NCI-H1694 (cell line): Measurements from ENCODE around the gene GNAQ.
"Not testable (repeated sequence)": the region's sequence is repeated elsewhere in the genome, so short reads cannot be mapped to it uniquely, and the experiment has no call there.

ENCODE experiments used
- DNase-seq: peaks from one replicate; lab custom pipeline; 2025; lab: John Stamatoyannopoulos, UW

Gene GNAQ

DNA sequence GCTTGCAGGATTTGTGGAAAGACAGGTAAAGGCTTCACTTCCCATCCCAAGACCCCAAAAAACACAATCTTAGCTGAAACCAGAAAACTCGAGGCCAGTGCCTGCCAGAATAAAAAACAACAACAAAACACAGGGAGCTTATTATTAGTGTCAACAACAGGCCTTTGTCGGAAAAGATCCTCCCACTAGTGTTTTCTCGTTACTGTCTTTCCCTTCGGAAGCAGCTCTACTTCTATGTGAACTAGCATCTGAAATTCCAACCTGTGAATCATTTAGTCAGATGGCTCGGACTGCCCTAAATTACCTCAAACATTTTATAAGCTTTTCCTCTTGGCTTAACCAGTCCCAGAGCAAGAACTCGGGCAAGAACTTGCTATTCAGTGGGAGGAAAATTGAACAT, 261.3 kb downstream of the GNAQ start:
- DNase-seq = no peak

DNA sequence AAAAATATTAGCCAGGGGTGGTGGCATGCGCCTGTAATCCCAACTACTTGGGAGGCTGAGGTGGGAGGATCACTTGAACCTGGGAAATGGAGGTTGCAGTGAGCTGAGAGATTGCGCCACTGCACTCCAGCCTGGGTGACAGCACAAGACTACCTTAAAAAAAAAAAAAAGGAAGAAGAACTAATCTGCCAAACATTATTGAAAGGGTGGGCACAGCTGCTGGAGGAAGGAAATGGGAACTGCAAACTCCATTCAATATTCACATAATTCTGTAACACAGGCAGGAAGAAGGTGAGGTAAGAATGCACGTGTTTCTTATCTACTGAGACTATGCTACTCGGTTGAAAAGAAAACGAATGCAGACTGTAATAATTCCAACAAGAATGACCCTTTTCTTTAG, 262.4 kb downstream of the GNAQ start:
- DNase-seq = no peak

DNA sequence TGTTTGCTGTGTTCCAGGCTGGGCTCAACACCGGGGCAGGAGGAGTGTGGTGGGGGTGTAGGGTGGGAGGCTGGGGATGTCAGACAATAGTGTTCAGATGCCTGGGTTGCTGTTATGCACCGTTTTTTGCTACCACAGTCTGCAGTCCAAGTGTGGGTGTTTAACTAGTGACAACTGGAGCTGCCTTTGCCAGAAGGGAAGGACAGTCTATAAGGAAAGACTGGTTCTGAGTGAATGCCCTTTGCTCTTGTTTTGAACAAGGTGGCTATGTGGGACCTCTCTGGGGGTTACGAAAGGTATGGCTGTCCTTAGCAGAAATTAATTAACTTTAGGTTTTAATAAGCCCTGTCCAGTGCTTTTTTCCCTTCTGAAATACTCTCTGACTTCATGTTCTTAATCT, 265.0 kb downstream of the GNAQ start:
- DNase-seq = no peak

DNA sequence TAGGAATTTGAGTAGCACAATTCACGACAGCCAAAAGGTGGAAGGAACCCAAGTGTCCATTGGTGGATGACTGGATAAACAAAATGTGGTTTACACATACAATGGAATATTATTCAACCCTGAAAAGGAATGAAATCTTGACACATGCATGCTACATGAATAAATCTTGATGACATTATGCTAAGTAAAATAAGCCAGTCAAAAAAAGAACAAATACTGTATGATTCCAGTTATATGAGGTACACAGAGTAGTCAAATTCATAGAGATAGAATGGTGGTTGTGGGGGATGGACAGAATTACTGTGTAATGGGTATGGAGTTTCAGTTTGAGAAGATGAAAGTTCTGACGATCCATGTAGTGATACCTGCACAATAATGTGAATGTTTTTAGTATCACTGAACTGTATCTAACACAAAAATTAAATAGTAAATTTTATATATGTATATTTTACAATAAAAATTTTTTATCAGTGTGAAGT, 265.8 kb downstream of the GNAQ start:
- no peak for DNase-seq

DNA sequence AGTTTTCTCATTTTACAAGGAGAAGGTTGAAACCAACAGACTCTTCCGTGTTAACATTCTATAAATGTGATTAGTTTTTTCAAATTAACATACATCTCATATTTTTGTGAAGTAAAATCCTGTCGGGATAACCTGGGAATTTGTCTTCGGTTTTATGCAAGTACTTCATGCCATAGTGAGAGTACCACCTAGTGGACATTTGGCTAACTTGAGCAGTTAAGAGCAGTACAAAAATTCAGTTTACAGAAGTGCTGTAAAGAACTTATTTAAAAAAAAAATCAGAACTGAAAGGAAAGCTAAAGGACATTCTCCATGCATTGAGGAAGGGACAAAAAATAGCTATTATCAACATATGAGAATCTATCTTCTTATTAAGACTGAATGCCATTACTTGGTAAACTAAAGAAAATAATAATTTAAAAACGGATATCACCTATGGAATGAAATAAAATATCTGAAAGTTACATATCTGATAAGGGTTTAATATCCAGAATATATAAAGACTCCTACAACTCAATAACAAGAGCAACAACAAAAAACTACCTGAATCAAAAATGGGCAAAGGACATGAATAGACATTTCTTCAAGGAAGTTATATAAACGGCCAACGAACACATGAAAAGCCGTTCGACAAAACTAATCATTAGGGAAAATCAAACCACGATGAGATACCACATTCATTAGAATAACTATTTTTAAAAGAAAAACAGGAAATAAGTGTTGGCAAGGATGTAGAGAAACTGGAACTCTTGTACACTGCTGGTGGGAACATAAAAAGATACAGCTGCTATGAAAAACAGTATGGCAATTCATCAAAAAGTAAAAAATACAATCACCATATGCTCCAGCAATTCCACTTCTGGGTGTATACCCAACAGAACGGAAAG, 266.5 kb downstream of the GNAQ start:
- DNase-seq = no peak

DNA sequence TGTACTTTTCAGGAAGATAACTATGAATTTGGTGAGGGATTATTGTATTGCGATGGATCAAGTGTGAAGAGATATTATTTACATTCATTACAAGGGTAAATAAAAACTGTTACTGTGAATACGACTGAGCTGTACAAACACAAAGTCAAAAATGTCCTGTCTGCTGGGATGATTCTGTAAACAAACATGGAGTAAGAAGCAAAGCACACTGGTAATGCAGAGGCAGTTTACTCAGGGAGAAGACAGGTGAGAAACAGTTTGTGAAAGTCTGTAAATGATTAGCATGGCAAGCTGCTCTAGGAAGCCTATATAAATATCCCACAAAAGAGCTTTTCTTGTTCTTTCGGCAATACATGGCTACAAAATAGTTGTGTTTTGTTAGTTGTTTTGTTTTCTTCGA, 268.0 kb downstream of the GNAQ start:
- DNase-seq = no peak

DNA sequence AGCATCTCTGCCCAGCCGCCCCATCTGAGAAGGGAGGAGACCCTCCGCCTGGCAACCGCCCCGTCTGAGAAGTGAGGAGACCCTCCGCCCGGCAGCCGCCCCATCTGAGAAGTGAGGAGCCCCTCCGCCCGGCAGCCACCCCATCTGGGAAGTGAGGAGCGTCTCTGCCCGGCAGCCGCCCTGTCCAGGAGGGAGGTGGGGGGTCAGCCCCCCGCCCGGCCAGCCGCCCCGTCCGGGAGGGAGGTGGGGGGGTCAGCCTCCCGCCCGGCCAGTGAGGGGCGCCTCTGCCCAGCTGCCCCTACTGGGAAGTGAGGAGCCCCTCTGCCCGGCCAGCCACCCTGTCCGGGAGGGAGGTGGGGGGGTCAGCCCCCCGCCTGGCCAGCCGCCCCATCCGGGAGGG, 270.7 kb downstream of the GNAQ start:
- DNase-seq = not testable (repeated sequence)

DNA sequence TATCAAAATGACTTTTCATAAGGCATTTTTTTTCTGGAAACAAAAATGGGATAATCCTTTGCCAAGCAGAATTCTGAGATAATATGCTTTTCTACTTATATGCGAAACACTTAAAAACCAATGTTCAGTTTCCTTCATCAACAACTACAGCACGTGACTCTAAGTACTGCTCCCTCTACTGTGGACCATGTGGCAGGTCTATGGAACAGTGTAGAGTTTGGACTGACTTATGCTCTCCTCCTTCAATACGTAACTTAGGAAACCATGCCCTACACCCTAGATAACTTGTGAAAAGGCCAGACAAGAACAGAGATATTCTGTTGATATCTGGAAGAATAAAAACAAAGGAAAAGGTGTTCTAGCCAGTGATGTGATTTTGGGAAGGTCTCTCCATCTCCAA, 272.2 kb downstream of the GNAQ start:
- DNase-seq = no peak

DNA sequence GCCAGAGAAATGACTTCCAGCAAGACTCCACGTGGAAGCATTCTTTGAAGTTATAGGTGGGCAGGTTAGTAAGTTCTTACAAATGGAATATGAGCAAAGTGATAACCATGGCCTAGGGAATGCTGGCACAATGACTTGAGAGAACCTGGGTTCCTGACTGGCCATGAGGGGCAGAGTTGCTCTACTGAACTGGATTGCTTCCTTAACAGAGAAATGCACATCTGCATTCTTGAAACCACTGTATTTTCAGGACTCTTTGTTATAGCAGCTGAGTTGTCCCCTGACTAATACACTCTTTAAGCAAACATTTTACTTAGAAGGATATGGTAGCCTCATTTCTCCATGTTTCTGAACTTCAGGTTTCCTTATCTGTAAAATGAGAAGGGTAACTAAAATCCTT, 275.2 kb downstream of the GNAQ start:
- DNase-seq = no peak

DNA sequence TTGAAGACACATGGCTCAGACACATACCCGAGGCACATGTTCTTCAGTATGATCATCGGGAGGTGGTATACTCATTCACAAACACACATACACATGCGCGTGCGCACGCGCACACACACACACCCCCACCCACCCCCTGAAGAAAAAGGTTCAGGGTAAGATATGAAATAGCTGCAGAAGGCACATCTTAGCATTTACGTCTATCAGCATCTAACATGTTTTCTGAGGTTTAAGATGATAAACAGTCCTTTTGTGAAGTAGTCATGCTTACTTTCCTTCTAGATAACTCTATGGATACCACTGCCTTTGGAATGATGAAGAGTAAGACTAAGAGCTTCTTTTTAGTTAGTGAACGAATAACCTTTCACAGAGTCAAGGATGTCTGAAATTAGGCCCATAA, 278.4 kb downstream of the GNAQ start:
- no peak for DNase-seq

DNA sequence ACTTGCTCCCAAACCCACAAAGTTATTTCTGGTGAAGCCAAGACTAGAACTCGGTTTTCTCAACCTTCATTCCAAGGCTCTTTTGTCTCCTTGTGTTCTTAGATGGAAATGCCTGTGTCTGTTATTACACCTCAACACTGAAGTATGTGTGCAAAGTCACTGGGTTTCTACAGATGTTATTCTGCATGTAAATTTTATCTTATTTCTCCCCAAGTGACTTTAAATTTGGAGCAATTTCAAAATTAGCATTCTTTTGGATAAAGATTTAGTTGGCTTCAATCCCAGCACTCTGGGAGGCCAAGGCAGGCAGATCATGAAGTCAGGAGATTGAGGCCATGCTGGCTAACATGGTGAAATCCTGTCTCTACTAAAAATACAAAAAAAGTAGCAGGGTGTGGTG, 279.1 kb downstream of the GNAQ start:
- DNase-seq = no peak

DNA sequence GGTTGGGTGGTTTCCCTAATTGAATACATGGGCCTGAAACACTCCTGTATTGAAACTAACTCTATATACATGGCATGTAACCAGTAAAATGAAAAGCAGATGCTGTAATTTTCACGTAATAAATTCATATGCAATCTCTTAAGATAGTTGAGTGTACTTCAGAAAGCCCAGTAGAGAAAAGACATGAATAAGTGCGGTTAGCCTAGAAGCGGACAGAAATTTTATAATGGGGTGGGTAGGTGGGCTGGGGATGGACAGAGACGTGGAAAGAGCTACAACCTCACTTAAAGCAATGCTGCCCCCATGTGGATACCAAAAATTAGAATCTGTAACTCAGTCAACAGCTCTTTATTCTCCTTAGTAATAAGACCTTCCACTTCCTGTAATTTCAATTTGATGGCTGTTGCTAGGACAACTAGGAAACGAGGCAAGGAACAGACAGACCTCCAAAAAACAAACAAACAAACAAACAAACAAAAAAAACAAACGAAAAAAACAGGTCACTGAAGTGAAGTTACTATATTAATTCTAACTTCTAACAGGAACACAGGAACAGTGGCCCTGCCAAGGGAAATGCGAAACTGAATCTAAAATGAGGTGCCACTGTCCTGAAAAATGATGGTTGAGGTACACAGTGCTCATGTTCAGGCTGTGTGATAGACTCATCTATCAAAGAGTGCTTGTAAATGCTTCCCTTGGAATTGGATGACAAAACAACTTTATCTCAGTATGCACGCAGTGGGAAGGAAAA, 280.1 kb downstream of the GNAQ start:
- DNase-seq = peak; percentile 21

DNA sequence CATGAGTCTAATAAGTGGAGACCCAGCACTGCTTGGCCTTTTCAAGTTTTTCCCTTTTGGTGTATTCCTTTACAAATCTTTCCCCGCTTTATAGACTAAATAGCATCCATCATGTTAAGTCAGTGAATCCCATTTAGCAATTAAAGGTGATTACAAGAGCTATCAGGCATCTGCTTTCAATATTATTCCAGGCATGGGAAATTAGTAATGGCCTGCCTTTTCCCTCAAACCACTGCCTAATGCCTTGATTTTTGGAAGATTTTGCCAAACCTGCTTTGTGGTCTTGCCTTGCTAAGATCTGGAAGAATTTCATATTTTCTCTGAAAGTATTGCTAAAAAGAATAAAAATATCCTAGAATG, 280.6 kb downstream of the GNAQ start:
- DNase-seq = no peak

DNA sequence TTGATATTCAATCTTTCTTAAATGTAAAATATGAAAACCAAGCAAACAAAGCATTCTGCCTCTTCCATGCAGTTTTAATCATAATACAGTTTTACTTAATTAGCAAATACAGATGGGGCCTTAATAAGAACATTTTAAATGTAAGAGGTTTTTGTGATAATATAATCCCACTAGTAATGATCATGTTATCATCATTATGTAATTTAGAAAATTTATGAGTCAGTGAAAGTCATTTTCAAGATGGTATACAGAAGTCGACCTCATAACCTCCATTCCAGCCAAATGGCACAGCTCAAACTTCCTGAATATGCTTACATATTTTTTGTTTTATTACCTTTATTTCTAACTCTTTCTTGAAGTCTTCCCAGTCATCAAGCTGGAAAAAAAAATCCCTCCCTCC, 281.3 kb downstream of the GNAQ start:
- DNase-seq = no peak

DNA sequence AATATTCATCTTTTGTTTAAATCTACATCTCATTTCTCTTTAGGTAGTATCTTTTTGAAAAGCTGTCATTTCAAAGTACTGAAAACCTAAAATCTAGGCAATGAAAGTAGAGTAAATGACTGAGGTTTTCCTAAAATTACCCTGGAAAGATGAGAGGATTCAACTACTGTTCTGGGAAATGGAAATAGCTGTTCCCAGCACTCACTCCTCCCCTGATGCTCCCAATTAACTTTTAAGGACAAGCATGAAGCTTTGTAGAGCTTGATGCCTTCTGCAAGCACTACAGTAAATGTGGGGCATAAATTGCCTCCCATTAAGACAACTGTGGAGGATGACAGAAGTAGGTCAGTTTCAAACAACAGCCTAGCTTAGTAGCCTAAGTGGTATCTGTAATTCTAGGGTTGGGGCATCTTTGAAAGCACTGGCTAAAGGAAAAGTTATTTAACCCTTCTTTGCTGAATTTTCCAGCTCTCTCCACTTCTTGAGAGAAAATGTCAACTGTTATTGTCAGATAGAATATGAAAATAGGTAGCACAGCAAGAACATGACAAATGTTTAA, 283.3 kb downstream of the GNAQ start:
- no peak for DNase-seq

DNA sequence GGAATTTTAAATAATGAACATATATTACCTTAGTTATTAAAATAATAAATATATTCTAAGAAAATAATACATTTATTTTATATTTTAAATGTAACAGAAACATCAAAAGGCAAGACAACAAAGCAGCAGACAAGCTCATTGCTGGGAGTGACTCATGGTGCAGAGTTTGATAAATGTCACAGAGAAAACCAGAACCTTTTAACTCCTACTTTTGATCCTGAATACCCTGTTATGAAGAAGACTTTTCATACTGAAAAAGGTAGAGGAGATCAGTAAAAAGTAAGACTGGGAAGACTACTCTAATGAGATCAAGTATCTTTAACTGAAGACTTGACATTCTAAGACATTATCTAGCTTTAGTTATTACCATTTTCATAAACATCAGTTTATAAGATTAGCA, 284.4 kb downstream of the GNAQ start:
- no peak for DNase-seq

DNA sequence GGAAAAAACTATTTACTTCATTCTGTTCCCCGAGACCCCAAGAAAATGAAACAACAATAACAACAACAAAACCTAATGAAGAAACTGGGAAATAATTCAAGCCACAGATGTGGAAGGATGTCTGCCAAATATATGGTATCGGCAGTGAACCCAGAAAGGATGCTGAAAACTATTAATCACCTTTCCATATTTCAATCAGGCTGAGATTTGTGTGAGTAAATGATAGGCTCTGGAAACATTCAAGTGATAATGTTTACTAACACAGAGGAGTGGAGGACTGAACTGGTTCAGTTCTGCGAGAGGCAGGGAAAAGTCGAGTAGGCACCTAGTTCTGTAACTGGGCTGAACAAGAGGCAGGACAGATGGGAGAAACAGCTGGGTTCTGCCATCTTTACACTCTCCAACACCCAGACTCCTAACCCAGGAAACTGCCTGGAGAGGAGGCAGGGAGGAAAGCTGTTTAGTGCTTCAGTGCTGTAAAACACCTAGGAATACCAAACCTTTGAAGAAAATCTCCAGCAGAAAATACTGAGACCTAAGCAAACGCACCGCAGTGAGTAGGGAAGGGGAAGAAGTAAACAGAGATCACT, 286.7 kb downstream of the GNAQ start:
- peak; percentile 4 for DNase-seq

DNA sequence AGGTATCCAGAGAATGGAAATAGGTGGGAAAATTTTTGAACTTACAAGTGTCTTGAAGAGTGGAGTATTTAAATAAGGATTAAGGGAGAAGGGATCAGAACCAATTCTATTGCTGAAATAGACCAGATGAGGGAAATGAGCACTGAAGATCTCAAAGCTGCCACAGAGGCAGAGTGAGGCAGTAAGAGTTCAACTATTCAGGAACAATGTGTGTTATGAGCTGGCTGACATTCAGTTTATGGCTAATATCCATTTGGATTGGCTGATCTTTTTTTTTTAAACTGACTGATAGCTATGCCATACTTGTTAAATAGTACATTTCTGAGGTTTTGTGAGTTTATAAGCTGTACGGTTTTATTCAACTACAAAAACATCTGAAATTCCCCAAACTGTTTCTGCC, 288.2 kb downstream of the GNAQ start:
- DNase-seq = no peak

DNA sequence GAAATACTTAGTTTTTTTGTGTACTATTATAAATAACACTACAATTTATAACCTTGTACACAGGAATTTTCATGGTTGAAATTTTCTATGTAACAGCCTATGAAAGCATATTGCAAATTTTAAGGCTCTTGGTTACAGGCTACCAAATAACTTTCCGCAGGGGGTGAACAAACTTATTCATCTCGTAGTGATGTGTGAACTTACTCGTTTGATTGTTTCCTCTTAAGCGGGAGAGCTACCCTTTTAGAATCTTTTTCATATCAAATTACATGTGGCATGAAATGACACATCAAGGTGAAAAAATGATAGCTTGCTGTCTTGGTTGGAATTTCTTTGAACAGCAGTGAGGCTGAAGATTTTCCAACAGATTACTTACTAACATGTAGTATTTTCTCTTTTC, 292.7 kb downstream of the GNAQ start:
- no peak for DNase-seq

DNA sequence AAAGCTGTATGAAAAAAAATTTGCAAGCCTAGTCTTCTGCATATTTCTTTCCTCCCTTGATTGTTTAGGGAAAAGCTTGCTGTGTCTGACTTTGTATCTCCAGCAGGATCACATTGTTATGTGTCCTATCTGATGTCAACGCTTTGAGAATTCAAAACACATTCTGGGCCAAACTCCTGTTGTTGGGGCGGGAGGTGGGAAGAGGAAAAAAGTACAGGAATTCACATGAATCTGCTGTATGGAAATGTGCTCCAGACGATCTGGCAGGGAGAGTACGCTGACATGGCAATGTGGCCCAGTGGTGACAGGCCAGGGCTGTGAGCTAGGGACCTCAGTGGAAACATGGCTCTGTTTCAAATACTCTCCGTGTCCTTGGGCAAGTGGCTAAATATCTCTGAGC, 296.1 kb downstream of the GNAQ start:
- no peak for DNase-seq

DNA sequence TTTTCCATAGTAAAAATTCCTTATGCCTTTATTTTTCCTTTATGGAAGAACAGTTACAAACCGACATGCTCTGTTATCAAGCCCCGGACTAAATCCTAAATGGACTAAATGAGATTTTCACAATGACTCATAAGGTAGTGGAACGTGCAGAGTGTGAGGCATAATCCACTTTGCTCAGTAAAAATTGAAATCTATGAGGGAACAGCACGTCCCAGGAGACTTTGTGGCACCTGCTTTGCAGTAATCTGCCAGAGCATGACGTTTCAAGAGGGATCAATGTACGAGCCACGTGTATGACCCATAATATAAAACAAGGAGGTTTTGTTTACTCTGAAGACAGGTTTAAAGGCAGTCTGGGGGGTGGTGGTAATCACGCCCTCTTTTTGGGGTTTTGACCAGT, 299.7 kb downstream of the GNAQ start:
- no peak for DNase-seq

DNA sequence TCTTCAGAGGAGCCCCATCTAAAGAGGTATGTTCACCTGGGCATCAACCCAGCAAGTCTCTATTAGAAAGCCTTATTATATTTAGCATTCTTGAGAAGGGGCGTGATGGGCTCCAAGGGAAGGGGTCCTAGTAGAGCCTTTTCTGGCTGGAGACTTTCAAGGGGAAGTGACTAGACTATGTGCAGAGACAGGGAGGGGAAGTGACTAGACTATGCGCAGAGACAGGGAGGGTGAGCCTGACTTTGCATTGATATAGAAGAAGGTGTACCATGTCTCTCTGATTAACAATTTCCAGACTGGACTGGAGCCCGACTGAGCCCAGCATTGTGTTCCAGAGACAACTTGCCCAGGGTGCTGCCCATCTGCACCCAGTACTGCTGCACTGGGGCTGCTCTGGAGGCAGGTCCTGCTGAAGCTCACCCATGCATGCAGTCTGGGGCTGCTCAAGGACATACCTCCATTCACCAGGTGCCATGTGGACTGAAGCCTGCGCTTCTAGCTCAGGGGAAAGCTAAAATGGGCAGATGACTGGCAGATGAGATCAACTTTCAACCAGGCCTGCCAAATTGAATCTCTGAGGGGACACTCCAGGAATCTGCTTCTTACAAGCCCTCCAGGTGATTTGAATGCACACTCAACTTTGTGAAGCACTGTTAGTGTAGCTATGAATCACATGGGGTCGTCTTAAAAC, 300.5 kb downstream of the GNAQ start:
- DNase-seq = no peak
